ENCODE results near the gene INPP5F.
"Not testable (repeated sequence)": the region's sequence is repeated elsewhere in the genome, so short reads cannot be mapped to it uniquely, and the experiment has no call there.

INPP5F gene

DNA sequence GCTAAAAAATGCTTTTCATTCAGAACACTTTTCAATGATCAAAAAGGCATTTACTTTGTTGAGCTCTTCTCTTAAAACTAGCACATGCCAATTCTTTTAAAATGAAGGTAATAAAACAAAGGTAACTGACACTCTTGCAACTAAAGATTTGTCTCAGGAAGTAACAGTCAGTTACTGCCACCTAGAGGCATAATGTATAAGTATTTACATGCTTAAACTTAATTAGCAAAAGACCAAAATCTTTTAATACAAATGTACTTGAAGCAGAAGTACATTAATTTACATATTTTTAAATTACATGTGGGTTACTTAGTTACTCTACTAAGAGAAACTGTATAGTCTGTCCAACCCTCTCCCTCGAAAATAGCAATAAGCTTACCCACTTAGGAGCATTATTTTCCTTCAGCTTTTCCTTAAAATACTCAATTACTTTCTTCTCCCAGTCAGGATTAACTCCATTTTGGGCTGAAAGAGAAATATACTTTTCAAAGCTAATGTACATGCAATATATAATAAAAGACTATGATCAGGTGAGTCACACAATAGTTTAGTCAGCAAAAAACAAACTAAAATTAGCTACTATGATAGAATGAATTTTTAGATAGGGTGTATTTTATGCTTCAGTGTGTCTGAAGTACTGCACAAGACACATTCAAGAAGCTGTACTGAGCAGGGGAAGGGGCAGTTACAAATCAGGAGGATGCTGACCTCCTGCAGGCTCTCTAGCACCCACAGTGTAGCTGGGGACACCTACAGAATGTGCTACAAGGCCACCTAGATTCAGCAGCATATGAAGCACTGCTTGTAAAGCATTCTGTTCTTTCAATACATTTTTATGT lies 133.8 kb downstream of the INPP5F start:
- DNase-seq (ENCODE audit: low read depth in 2 of 2, low spot score in 1 of 2): no peak

- no peak for DNase-seq (ENCODE audit: low read depth in 2 of 2, low spot score in 1 of 2)
Measured at GRCh38 chr10:119860866-119861607, 135.2 kb downstream of the INPP5F start.

DNA sequence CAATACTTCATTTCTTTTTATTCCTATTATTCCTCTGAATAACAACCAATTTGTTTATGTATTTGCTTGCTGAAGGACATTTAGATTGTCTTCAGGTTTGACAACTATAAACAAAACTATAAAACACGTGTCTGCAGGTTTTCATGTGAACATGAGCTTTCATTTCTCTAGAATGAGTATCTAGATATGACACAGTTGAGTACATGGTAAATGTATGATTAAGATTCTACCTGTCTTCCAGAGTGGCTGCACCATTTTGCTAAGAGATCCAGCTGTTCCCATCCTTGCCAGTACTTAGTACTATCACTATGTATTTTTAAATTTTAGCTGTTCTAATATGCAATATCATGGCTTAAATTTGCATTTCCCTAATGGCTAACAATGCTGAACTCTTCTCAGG lies 136.7 kb downstream of the INPP5F start:
- DNase-seq (ENCODE audit: low read depth in 2 of 2, low spot score in 1 of 2): no peak

GRCh38 chr10:119863951-119864565 lies 138.2 kb downstream of the INPP5F start:
- DNase-seq (ENCODE audit: low read depth in 2 of 2, low spot score in 1 of 2): no peak

DNA sequence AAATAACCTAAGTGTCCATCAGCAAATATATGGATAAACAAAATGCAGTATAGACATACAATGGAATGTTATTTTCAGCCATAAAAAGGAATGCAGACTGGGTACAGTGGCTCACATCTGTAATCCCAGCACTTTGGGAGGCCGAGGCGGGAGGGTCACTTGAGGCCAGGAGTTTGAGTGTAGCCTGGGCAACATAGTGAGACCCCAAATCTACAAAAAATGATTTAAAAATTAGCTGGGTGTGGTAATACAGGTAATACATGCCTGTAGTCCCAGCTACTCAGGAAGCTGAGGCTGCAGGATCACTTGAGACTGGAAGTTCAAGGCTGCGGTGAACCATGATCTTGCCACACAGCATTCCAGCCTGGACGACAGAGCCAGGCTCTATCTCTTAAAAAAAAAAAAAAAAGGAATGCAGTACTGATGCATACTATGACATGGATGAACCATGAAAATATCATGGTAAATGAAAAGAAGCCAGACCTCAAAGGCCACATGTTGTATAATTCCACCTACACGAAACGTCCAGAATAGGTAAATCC lies 139.9 kb downstream of the INPP5F start:
- DNase-seq (ENCODE audit: low read depth in 2 of 2, low spot score in 1 of 2): no peak

DNA sequence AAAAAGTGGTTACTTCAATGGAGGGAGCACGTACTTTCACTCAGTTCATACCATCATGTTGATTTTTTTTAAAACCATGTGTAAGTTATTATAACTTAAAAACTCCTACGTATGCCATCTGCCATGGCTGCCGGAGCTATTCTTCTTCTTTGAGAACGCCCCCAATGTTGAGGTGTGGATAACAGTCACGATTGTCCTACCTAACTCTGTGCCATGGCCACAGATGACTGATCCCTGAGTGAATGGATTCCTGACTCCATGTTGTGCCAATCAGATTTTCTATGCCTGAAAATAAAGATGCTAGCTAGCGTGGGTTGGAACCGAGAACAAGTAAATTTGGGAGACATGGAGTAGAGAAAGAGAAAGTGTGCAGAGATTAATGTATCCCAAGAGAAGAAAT lies 141.5 kb downstream of the INPP5F start:
- no peak for DNase-seq (ENCODE audit: low read depth in 2 of 2, low spot score in 1 of 2)

DNA sequence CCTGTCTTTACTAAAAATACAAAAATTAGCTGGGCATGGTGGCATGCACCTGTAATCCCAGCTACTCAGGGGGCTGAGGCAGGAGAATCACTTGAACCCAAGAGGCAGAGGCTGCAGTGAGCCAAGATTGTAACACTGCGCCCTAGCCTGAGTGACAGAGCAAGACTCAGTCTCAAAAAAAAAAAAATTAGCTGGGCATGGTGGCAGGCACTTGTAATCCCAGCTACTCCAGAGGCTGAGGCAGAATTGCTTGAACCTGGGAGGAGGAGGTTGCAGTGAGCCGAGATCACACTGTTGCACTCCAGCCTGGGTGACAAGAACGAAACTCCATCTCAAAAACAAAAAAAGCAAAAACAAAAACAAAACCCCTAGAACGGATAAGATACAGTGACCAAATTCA lies 143.5 kb downstream of the INPP5F start:
- DNase-seq (ENCODE audit: low read depth in 2 of 2, low spot score in 1 of 2): not testable (repeated sequence)

GRCh38 chr10:119871881-119872609 lies 146.2 kb downstream of the INPP5F start:
- peak; percentile 24 to 29 for DNase-seq (ENCODE audit: low read depth in 2 of 2, low spot score in 1 of 2)

DNA sequence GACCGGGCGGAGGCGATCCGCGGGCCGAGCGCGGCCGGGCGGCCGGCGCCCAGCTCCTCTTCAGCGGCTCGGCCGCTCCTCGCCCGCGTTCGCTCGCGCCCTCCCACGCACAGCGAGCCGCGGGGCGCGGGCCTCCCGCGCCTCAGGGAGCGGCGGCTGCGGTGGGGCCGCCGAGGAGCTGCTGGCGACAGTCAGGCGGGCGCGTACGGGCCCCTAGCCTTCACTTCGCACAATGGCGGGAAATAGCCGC lies 146.7 kb downstream of the INPP5F start, which contains the start of gene MCMBP:
TSS of gene MCMBP (minus strand) at position 234 of the 250 bp plus-strand sequence. CDS start 259 bp downstream, outside the sequence.
- DNase-seq (ENCODE audit: low read depth in 2 of 2, low spot score in 1 of 2): no peak

DNA sequence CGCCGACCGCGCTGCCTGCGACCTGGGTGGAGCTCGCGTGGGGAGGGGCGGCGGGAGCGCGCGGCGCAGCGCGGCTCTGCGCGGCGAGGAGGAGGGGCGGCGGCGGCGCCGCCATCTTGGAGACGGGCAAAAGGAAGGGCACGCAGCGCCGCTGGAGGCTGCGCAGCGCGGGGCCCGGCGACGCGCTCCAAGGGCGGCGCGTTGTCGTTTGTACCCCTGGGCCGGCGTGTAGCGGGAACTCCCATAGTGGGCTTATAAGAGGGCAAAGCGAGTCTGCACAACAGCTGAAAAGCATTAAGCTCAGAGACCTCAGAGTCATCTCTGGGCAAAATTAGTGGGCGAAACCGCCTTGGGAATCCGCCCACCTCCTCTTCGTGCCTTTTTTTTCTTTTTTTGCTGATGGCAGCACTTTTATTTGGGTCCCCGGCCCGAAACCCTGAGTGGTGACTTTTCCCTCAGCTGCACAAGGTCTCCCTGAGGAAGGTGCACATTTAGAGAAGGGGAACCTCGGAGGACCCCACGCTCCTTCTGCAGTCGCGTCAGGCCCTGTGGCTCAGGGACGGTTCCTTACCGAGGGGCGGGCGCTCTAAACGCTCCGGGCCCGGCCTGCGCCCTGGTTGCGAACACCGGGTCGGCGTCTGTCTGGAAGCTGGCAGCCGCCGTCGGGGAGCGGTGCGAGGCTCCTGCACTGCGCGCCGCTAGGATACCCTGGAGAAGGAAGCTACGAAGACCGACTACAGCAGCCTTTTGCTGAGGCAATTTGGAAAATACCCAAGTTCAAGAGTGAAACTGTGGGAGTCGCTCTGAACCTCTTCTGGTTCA lies 147.2 kb downstream of the INPP5F start:
- peak; percentile 65 to 76 for DNase-seq (ENCODE audit: low read depth in 2 of 2, low spot score in 1 of 2)

- DNase-seq (ENCODE audit: low read depth in 2 of 2, low spot score in 1 of 2): no peak
Measured at GRCh38 chr10:119878524-119878923, 152.7 kb downstream of the INPP5F start.

All from stimulated activated CD8-positive, alpha-beta memory T cell treated with anti-CD3 and anti-CD28 coated beads, Interleukin-4, amount 100 ng/mL, for 4 hours (primary cell).